ENCODE data around the gene CSH2.
A peak's percentile ranks its signal among the peaks of the same experiment; 100 is the strongest.
"Not testable (repeated sequence)": the region's sequence is repeated elsewhere in the genome, so short reads cannot be mapped to it uniquely, and the experiment has no call there.

The CSH2 gene

DNA sequence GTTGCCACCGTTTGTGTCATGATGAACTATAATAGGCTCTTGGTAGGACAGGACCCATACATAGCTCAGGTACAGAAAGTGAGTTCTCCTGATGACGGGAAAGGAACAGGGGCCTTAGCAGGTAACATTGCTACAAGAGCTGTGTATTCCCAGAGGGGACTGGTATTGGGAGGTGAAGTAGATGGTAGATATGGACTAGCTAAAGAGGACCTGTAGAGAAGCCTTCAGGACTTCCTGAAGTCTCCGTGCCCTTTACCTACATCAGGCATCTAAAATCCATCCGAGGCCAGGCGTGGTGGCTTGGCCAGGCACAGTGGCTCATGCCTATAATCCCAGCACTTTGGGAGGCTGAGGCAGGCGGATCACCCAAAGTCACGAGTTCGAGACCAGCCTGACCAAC, 18.3 kb downstream of the CSH2 start:
- DNase-seq (ENCODE audit: low read depth in 2 of 2, low spot score in 1 of 2), result no peak

GRCh38 chr17:63854709-63855108, 18.8 kb downstream of the CSH2 start:
- no peak for DNase-seq (ENCODE audit: low read depth in 2 of 2, low spot score in 1 of 2)

- no peak for DNase-seq (ENCODE audit: low read depth in 2 of 2, low spot score in 1 of 2)
Measured at GRCh38 chr17:63853260-63853659, 20.2 kb downstream of the CSH2 start.

DNA sequence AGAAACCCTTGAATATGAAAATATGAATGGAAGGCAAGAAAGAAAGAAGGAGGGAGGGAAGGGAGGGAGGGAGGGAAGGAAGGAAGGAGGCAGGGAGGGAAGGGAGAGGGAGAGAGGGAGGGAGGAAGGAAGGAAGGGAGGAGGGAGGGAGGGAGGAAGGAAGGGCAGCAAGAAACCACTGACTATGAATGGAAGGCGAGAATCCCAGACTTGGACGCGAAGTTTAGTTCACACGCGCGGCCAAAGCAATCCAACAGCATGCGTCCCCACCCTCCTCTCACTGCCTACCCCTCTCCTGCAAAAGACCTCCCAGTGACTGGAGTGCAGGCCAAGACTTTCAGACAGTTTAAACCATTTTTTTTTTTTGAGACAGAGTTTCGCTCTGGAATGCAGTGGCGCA, 23.1 kb downstream of the CSH2 start:
- DNase-seq (ENCODE audit: low read depth in 2 of 2, low spot score in 1 of 2), result no peak

DNA sequence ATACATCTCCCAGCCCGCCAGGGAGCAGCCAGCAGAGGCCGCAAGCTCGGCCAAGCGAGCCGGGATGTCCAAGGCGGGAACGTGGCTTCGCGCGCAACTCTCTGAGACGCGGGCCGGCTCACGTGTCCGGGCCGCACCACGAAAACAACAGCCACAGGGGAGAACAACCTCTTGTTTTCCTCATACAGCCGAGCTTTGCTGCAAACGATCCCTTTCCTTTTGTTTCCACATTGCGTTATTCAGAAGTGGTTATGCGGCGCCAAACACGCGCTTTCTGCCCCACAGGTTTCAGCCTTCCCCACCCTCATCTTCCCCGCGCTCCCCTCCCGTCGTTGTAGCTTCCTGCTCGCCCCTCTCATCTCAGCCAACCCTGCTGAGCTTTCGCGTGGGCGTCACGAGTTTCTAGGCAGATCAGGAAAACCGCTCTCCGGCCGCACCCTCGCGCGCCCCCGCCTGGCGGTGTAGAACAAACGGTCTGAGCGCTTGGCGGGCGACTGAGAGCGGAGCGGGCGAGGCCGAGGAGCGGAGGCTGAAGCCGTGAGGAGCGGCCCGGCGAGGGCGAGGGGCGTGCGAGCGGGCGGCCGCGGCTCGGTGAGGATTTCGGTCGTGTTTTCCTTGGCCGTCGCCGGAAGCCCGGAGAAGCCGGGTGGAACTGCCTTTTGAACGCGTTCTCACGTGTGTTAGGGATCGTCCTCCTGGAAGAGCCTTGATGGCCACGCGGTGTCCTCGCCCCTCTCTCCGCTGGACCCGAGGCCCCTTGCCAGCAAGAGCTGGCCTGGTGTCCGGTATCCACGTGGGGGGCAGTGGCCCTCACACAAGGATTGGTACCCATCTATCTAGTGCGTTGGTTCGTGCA, 24.4 kb downstream of the CSH2 start:
- peak; percentile 87 to 91 for DNase-seq (ENCODE audit: low read depth in 2 of 2, low spot score in 1 of 2)

DNA sequence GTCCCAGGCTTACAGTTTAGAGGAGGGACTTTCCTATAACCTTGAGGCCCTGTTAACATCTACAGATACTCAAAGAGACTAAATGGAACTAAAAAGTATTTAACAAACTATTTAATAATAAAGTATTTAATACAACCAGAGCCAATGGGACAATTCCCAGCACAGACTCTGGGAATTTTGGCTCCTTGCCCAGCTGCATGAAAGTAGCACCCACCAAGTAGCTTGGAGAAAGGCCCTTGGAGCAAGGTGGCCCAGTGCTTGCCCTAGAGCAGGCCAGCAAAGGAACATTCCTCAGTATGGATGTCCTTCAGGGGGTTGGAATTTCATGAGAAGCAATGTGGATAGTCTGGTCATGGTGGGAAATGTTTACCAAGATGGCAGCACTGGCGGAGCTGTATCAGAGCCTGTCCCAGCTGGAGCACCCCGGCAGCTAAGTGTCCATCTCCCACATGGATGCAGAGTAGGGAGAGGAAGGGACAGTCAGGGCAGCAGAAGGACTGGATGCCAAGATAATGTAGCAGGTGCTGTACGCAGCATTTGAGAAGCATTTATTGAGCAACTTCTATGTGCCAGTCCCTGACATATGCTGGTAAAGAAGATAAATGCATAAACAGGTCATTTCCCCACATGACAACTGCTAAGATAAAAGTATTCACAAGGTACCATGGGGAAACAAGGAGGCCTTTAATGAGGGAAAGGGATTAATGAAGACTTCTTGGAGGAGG, 25.8 kb downstream of the CSH2 start:
- DNase-seq (ENCODE audit: low read depth in 2 of 2, low spot score in 1 of 2), result no peak

- DNase-seq (ENCODE audit: low read depth in 2 of 2, low spot score in 1 of 2), result no peak
Measured at GRCh38 chr17:63845509-63845908, 28.0 kb downstream of the CSH2 start.

- no peak for DNase-seq (ENCODE audit: low read depth in 2 of 2, low spot score in 1 of 2)
Measured at GRCh38 chr17:63843910-63844677, 29.4 kb downstream of the CSH2 start.

- not testable (repeated sequence) for DNase-seq (ENCODE audit: low read depth in 2 of 2, low spot score in 1 of 2)
Measured at GRCh38 chr17:63843387-63843888, 30.0 kb downstream of the CSH2 start.

DNA sequence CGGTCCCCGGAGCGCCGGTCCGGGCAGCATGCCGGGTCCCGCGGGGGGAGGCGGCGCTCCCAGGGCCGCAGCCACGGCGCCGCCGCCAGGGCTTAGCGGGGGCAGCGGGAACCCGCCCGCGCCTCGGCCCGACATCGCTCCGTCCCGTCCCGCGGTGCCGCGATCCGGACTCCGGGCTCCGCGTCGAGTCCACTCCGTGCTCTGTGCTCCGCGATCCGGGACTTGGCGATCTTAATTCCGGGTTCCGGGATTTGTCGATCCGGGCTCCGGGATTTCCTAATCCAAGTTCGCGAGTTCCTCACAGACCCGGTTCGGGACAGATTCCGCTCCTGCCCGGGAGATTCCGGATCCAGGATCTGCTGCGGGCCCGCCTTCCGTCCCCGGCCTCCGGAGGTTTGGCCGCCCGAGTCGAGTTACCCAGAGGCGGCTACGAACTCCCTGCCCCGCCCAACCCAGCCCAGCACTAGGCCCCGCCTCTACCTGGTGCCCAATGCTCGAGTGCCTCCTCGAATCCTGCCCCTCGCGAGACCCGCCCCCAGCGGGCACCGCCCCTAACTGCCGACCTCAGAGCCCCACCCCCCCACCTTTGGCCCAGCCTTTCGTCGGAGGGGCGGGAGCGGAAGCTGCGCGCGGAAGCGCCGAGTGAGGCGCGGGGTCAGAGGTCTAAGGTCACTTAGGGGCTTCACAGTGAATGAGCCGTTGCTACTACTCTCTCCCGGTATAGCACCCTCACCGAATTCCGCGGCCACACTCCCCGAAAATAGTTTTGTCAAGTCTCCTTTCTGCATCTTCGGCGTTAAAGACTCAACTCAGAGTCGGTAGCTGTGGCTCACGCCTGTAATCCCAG, 30.7 kb downstream of the CSH2 start, which contains the start of gene SMARCD2:
SMARCD2 (minus strand) TSS at position 146 of the 847 bp plus-strand sequence; CDS start at position 135, 11 bp downstream.
- peak; percentile 96 to 98 for DNase-seq (ENCODE audit: low read depth in 2 of 2, low spot score in 1 of 2)

DNA sequence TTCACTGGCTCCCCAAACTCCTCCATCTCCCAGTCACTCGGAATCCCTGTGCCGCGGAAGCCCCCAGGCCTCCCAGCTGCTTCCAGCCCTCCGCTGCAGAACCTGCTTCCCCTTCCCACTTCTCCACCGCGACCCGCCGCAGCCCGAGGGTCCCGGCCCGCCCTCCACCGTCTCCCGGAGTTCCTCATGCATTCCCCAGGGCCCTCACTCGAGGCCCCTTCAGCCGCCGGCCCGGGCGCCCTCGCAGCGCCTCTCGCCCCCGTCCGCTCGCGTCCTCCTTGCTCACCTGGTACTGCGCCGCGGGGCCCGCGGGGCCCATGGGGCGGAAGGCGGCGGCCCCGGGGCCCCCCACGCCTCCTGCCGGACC, 31.3 kb downstream of the CSH2 start:
- no peak for DNase-seq (ENCODE audit: low read depth in 2 of 2, low spot score in 1 of 2)

DNA sequence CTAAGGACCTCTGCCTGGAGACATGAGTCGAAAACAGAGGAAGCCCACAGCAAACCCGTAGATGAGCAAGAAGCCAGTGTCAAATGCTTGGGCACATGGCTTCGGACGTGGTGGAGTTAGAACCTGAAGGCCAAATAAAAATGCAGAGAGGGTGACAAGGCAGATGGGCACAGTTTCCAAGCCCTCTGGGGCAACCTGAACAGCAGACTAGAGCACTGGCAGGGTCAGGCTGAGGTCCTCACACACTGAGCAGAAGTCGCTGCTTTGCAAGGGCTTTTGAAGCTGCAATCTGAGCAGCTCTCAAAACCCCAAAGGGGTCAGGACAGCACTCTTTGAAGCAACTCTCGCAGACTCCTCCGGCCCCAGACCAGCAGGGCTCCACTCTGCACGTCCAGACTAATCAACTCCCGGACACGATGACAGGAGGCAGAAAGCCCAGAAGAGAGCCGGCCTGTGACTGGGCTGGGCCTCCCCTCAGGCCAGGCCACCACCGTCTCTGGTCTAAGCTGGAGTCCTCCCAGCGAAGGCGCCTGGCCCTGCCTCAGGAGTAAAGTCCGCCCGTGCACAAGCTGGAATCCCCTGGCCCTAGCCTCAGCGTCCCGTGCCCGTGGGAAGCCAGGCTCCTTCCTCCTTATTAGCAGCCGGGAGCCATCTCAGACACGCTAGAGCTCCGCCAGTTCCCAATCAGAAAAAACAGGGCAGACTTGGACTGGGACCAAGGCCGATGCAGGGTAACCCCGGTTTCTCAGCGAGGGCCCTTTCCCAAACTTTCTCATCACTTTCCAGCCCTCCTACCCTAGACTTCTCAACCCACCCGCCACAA, 31.9 kb downstream of the CSH2 start:
- no peak for DNase-seq (ENCODE audit: low read depth in 2 of 2, low spot score in 1 of 2)

GRCh38 chr17:63840591-63841349, 32.7 kb downstream of the CSH2 start:
- no peak for DNase-seq (ENCODE audit: low read depth in 2 of 2, low spot score in 1 of 2)

DNA sequence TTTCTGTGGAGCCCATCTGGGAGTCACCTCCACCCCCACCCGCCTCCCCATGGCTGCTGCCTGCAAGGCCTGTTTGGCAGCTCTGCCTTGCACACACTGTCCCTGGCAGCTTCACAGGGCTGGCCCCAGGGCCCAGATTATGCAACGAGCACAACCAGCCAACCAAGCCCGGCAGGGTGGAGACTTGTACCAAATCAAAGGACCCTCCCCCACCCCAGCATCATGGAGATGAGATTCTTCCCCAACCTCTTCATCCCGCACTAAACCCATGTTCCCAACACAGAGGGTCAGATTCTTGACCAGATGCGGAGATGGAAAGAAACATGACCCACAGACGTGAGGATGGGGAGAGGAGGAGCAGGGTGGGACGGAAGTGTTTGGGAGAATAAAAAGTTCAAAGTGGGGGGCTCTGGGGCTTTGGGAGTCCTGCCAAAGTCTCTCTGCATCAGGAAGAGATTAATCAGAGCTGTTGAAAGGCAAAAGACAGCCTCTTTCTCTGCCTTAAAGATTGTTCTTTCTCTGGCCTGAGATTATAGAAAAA, 34.8 kb downstream of the CSH2 start:
- no peak for DNase-seq (ENCODE audit: low read depth in 2 of 2, low spot score in 1 of 2)

DNA sequence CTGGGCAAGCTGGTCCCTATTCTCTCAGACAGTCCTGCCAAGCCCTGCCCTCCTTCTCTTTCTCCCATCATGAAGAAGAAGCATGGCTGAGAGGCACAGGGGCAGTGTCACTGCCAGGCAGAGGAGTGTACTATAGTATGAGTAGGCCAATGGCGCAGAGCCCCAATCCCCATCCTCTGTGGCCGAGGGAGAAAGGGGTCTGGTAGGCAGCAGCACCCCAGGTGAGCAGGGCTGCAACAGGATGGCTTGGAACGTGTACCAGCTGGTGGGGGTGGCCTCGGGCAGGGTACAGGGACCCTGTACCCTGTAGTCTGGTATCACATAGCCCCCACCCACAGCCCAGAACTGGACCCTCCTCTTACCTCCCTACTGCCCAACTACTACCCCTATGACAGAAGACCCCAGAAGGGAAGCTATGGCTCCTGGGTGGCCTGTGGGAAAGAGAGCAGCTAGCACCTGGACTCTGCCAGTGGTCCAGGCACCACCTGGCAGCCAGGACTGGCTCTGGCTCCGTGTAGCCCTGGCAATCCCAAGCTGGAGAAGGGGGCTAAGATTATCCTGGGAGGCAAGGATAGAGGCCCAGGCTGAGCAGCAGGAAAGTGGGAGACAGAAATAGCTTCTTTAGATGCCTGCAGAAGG, 35.4 kb downstream of the CSH2 start:
- no peak for DNase-seq (ENCODE audit: low read depth in 2 of 2, low spot score in 1 of 2)

DNA sequence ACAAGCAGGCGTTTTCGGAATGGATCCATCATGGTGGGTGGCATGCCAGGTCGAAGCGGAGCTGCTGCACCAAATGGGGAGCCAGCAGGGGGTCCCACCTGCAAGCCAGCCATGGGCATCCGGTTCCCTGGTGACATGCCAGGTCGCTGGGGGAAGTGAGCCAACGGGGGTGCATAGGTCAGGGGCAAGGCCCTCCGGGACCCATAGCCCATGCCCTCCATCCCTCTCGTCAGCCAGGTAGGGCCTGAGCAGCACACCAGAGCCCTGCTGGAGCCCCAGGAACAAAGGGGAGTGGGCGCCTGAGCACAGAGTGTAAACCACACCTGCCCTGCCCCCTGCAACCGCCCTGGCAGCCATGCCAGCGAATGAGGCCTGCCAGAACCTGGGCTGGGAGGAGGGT, 36.0 kb downstream of the CSH2 start:
- no peak for DNase-seq (ENCODE audit: low read depth in 2 of 2, low spot score in 1 of 2)

- no peak for DNase-seq (ENCODE audit: low read depth in 2 of 2, low spot score in 1 of 2)
Measured at GRCh38 chr17:63836811-63837210, 36.7 kb downstream of the CSH2 start.

GRCh38 chr17:63835167-63835720, 38.2 kb downstream of the CSH2 start:
- no peak for DNase-seq (ENCODE audit: low read depth in 2 of 2, low spot score in 1 of 2)
